GM06990 (cell line): ENCODE data around the gene STAG2.

Experiments
- DNase-seq: peaks from one replicate; pipeline ENCODE4 v3.0.0-alpha.2; 2011; ENCODE audit not compliant: insufficient read length; ENCODE audit errors: extremely low read depth
- H3K27me3 ChIP-seq: replicated peaks from 2 replicates; pipeline ENCODE4 v1.6.0; 2011; ENCODE audit warnings: low read length; ENCODE audit not compliant: control insufficient read depth, insufficient read depth
- H3K36me3 ChIP-seq: 2 replicates; pipeline ENCODE4 v1.5.1; 2011; ENCODE audit warnings: low read length; ENCODE audit not compliant: control insufficient read depth, insufficient read depth
- H3K4me3 ChIP-seq: replicated peaks from 2 replicates; pipeline ENCODE4 v1.5.1; 2011; ENCODE audit warnings: low read depth, mild to moderate bottlenecking, control low read depth, low read length
- TF ChIP-seq, protein P1 (sequence below): IDR thresholded peaks from 2 replicates; pipeline ENCODE4 v1.5.1; 2011; ENCODE audit warnings: low read length, control low read depth, mild to moderate bottlenecking, inconsistent platforms; ENCODE audit not compliant: insufficient read depth, poor library complexity, severe bottlenecking

Gene STAG2

DNA sequence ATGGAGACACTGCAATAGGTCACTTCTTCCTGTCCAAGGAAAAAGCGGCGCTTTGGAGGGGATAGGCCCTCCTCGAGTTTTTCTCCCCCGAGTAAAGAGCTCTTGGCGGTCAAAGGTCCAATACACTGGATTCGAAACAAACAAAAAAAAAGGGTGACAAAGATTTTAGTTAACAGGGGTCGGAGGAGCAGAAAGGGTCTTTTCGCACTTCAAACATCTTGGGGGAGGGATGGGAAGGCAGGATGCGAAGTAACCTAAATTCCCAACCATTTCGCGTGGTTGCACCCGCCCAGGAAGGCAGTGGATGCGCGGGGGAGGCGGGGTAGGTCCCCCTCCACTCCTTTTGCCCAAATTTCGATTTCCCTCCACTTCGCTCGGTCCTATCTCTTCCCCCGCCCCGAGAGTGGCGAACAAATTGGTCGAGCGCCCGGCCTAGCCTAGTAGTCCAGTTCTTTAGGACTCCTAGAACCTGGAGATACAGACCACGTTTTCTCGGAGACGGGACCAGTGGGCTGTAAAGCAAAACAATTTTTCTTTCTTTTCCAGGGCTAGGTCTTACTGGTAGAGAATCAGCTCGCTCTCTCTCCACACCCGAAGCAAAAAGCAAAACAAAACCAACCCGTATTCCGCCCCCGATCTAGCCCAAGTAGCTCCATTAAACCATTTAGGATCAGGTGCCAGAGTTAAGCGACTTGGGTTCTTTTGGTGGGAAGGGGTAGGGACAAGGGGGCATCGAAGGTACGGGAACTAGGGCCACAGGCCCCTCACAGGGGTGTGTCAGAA, 2.0 kb upstream of the STAG2 start:
- TF ChIP-seq, protein P1, sequence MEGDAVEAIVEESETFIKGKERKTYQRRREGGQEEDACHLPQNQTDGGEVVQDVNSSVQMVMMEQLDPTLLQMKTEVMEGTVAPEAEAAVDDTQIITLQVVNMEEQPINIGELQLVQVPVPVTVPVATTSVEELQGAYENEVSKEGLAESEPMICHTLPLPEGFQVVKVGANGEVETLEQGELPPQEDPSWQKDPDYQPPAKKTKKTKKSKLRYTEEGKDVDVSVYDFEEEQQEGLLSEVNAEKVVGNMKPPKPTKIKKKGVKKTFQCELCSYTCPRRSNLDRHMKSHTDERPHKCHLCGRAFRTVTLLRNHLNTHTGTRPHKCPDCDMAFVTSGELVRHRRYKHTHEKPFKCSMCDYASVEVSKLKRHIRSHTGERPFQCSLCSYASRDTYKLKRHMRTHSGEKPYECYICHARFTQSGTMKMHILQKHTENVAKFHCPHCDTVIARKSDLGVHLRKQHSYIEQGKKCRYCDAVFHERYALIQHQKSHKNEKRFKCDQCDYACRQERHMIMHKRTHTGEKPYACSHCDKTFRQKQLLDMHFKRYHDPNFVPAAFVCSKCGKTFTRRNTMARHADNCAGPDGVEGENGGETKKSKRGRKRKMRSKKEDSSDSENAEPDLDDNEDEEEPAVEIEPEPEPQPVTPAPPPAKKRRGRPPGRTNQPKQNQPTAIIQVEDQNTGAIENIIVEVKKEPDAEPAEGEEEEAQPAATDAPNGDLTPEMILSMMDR: no peak
- Histone ChIP-seq H3K36me3 (no peaks in the 10 kb centered on the region), H3K4me3 (peak overlapping the region; percentile 69), H3K27me3 (no peaks in the 10 kb centered on the region)
- DNase-seq: peak; percentile 35

DNA sequence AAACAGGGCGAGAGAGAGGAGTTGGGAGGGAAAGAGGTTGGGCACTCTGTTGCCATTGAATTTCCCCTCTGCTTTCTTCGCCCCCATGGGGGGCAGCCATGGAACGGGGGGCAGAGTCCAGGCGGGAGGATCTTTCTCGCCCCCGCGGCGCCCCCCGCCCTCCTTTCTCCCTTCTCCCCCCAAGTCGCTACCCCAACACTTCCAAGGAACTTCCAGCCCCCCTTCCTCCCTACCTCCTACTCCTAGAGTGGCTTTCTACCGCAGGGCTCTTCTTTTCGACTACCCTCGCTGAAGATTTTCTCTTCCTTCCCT, 594 bp upstream of the STAG2 start:
- DNase-seq: no peak
- TF ChIP-seq, protein P1: no peak
- H3K4me3 ChIP-seq: peak overlapping the region; percentile 83

GRCh38 chrX:123962006-123962467, 531 bp downstream of the STAG2 start:
- Histone ChIP-seq H3K36me3 (no peaks in the 10 kb centered on the region), H3K4me3 (peak overlapping the region; percentile 83), H3K27me3 (no peaks in the 10 kb centered on the region)
- DNase-seq: no peak
- TF ChIP-seq, protein P1: no peak

More for the DNA sequence above, 594 bp upstream of the STAG2 start:
- Histone ChIP-seq H3K36me3 (no peaks in the 10 kb centered on the region), H3K27me3 (no peaks in the 10 kb centered on the region)

GRCh38 chrX:123962794-123963373, 1.4 kb downstream of the STAG2 start:
- TF ChIP-seq, protein P1: no peak
- Histone ChIP-seq H3K27me3 (no peaks in the 10 kb centered on the region), H3K36me3 (no peaks in the 10 kb centered on the region), H3K4me3 (peak overlapping the region; percentile 83)
- peak; percentile 80 for DNase-seq

DNA sequence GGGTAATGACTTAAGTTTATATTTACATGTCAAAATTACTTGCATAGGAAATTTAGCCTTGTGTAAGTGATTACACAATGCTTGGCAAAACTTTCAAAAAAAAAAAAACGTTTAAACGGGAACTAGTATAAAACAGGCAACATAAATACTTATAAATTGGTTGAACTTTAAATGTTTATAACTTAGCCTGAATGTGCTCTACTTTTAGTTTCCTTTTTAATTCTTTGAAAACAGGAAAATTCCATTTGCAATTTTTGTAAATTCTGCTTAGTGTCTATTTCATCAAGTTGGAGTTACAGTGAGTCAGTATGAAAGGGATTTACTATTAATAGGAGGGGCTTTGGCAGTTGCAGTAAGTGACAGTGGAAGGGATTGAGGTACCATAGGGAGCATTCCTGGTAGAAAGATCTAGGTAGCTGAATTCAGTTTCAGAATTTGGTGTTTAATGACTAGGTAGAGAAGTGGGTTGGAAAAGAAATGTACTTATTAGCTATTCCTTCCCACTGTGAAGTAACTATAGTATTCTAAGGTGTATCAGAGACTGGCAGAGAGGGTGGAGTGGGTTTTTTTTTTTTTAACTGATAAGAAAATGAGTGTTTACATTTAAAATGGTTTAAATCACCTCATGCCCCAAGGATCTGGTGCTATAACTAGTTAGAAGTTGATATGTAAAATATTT, 2.8 kb downstream of the STAG2 start:
- Histone ChIP-seq H3K36me3 (no peaks in the 10 kb centered on the region), H3K4me3 (peak overlapping the region; percentile 83), H3K27me3 (no peaks in the 10 kb centered on the region)
- DNase-seq: no peak
- TF ChIP-seq, protein P1: no peak
